Bronchial epithelial cell (primary cell): ENCODE data around the gene HNRNPUL1. TPM values are rescaled to one million over a fixed set of nuclear protein-coding genes. Genes with fewer than 3 reads are reported as not detected.

Experiments
- DNase-seq: peaks from one replicate; pipeline ENCODE4 v3.0.0-alpha.2; 2010; ENCODE audit warnings: low read depth
- FAIRE-seq: peaks from 2 replicates; lab custom pipeline; 2011; peaks lifted over from hg19 to GRCh38; lab: Jason Lieb, UNC
- H3K27me3 ChIP-seq: 2 replicates; pipeline ENCODE4 v1.5.1; 2011; ENCODE audit warnings: low read length; ENCODE audit not compliant: control insufficient read depth, insufficient read depth
- H3K36me3 ChIP-seq: 2 replicates; pipeline ENCODE4 v1.5.1; 2011; ENCODE audit warnings: low read length; ENCODE audit not compliant: control insufficient read depth, insufficient read depth
- H3K4me3 ChIP-seq: 2 replicates; pipeline ENCODE4 v1.5.1; 2011; ENCODE audit warnings: mild to moderate bottlenecking, low read depth, low read length, control low read depth
- total RNA-seq: library from RNA; depleted of rRNA; stranded (reverse); fragments of >200 nt; gene quantifications from 2 replicates; pipeline ENCODE4 v1.2.1, GENCODE V29; 2014
- TF ChIP-seq, protein P1 (sequence below): IDR thresholded peaks from 2 replicates; pipeline ENCODE4 v1.5.1; 2011; ENCODE audit warnings: mild to moderate bottlenecking, moderate library complexity, low read length, control low read depth, inconsistent platforms; ENCODE audit not compliant: insufficient read depth, severe bottlenecking

The HNRNPUL1 gene
- total RNA-seq, 1 donor from 2014 or later = 41.9 TPM

DNA sequence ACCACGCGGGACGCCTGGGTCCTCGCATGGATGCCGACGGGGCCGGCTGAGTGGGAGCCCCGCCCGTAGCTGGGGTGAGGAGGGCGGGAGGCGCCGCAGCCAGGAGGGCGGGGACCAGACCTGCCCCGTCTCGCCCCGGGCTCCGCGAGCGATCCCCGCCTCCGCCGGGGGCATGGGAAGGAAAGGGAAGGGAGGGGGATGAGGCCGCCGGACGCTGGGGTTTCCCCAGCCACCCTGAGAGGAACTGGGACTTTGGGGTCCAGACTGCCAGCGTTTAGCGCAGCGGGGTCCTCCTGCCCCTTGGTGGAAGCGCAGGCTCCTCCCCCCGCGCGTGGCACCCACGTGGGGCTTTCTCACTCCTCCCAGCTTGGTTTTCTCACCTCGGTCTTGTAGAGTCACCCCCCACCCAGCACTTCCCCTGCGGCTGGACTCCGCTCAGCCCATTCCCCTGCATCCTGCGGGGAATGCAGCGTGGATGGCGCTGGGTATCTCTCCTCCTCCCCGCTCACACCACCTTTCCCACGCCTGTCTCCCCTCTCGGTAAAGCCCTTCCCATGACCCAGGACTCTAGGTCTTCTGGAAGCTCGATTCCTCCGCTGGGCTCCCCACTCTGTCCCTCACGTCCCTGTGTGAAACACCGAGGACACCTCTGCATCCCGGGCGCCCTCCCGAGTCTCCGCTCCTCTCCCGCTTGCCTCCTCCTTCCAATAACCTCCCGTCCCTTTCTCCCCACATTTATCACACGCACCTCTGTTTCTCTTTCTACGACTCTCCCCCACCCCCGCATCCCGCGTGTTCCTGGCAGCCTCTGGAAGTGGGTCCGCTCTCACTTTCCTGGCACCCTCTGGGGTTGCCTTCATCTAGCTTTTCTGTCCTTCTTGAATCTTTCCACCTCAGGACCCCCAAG lies 87.4 kb downstream of the HNRNPUL1 start:
- Histone ChIP-seq H3K4me3 (peak overlapping the region; percentile 64), H3K36me3 (peaks cover 1% of the 10 kb centered on the region), H3K27me3 (no peaks in the 10 kb centered on the region)
- DNase-seq = peak; percentile 55
- FAIRE-seq = no peak
- TF ChIP-seq, protein P1, sequence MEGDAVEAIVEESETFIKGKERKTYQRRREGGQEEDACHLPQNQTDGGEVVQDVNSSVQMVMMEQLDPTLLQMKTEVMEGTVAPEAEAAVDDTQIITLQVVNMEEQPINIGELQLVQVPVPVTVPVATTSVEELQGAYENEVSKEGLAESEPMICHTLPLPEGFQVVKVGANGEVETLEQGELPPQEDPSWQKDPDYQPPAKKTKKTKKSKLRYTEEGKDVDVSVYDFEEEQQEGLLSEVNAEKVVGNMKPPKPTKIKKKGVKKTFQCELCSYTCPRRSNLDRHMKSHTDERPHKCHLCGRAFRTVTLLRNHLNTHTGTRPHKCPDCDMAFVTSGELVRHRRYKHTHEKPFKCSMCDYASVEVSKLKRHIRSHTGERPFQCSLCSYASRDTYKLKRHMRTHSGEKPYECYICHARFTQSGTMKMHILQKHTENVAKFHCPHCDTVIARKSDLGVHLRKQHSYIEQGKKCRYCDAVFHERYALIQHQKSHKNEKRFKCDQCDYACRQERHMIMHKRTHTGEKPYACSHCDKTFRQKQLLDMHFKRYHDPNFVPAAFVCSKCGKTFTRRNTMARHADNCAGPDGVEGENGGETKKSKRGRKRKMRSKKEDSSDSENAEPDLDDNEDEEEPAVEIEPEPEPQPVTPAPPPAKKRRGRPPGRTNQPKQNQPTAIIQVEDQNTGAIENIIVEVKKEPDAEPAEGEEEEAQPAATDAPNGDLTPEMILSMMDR = no peak

DNA sequence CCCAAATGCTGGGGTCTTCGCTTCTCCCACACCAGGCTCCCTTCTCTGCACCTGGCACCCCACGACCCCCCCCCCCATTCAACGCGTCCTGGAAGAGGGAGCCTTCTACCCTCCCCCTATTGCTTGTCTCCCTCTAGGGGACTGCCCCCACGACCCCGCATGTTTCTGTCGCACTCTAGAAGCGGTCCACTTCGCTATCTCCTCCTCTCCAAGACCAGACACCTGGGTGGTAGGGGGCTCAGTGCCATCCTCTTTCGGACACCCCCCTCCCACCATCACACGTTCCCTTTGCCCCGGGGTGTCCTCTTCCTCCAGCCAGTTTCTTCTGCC lies 88.1 kb downstream of the HNRNPUL1 start:
- Histone ChIP-seq H3K36me3 (peaks cover 1% of the 10 kb centered on the region), H3K27me3 (no peaks in the 10 kb centered on the region), H3K4me3 (peak overlapping the region; percentile 64)
- TF ChIP-seq, protein P1 = no peak
- no peak for FAIRE-seq
- no peak for DNase-seq

DNA sequence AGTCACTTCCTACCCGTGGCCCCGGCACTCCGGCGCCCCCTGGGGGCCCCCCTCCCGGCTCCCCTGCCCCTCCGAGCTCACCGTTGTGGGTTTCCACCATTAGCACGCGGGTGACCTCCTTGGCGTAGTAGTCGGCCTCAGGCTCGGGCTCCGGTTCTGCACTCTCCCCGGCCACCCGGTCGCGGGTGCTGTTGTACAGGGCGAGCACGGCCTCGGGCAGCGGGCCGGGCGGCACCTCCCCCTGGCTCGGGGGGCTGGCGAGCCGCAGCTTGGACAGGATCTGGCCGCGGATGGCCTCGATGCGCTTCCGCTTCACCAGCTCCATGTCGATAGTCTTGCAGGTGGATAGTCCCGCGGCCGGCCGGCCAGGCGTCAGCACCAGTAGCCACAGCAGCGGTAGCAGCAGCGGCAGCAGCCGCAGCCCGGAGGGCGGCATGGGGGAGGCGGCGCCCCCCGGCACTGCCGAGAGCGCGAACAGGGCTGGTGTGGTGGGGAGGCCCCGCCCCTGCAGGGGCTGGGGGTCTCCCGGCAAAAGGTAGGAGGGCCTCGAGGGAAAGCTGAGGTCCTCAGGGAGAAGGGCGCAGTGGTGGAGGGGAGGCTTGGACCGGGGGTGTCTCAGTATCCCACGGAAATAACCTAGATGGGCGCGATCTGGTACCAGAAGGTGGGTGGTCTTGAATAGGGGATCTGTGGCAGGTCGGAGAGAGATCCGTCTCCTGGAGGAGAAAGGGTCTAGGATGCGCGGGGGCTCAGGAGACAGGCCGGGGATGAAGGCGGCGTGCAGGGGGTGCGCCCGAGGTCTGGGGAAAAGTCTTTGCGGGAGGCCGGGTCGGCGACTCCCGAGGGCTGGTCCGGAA lies 88.7 kb downstream of the HNRNPUL1 start:
- TF ChIP-seq, protein P1 = peak; percentile 68
- Histone ChIP-seq H3K4me3 (peak overlapping the region; percentile 64), H3K27me3 (no peaks in the 10 kb centered on the region), H3K36me3 (peaks cover 1% of the 10 kb centered on the region)
- DNase-seq = peak; percentile 38
- FAIRE-seq = no peak

DNA sequence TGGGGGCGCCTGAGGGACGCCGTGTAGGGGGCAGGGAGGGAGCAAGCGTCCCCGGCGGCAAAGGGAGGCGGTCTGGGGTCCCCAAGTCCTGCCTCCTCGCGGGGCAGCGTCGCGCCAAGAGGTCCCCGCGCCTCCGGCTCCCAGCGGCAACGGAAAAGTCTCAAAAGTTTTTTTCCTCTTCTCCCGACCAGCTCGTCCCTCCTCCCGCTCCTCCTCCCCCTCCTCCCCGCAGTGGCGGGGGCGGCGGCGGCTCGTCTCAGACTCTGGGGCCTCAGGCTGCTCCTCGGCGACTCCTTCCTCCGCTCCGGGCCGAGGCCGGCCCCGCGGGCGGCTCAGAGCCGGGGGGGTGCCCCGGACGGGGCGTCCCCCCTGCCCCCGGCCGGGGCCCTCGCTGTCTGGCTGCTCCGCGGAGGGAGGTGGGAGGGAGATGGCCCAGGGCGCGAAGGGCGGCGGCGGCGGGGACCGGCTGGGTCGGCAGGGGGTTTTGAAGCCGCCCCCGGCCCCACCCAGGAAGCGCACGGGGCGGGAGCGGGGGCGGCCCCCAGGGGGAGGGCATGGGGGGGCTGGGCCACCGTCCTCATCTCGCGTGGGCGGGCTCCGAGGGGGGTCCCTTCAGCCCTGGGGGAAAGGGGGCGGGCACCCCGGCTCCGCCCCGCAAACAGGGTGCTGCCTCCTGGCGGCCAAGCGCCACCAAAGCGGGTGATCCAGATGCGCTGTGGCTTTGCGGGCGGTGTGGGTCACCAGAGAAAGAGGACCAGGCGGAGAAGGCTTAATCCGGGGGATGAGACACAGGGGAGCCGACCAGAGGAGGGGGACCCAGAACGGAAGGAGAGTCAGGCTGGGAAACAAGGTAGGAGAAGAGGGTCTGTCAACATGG lies 89.5 kb downstream of the HNRNPUL1 start, which contains the start of gene TGFB1:
TSS of gene TGFB1 (minus strand) at position 457 of the 877 bp plus-strand sequence. CDS start 878 bp downstream, outside the sequence.
- H3K27me3 ChIP-seq = no peaks in the 10 kb centered on the region
- FAIRE-seq = no peak
- TF ChIP-seq, protein P1 = peak; percentile 92
- peak; percentile 55 for DNase-seq
- H3K36me3 ChIP-seq = no peaks in the 10 kb centered on the region
- peak within 1 kb of the TSS; percentile 64 for H3K4me3 ChIP-seq

DNA sequence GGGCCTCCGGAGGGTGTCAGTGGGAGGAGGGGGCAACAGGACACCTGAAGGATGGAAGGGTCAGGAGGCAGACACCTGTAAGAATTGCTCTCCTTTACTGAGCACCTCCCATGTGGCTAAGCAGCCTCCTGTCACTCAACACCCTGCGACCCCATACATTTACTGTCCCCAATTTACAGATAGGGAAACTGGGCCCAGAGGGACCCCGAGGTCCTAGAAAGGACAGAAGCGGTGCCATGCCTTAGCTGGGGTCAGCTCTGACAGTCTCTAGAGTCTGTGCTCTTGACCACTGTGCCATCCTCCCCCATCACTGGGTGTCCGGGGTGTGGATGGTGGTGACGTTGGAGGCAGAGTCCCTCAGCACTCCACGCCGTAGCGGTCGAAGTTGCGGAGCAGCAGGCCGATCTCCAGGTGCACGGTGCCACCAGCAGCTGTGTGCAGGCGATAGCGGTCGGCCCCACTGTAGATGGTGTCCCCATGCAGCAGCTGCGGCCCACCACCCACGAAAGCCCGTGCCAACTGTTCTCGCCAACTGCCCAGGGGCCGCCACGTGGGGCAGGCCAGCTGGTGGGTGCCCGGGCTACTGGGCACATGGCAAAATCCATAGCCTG lies 90.3 kb downstream of the HNRNPUL1 start:
- TF ChIP-seq, protein P1 = no peak
- DNase-seq (no peak), FAIRE-seq (no peak)
- Histone ChIP-seq H3K4me3 (peak overlapping the region; percentile 64), H3K36me3 (no peaks in the 10 kb centered on the region), H3K27me3 (no peaks in the 10 kb centered on the region)
